Measurements from ENCODE around the gene KIAA1755. TPM values are rescaled to one million over a fixed set of nuclear protein-coding genes. Genes with fewer than 3 reads are reported as not detected.

Gene KIAA1755
- total and polyA plus RNA-seq, 2 of the 4 experiments (the other 2 are of a cell fraction): 2.5 to 5.1 TPM

DNA sequence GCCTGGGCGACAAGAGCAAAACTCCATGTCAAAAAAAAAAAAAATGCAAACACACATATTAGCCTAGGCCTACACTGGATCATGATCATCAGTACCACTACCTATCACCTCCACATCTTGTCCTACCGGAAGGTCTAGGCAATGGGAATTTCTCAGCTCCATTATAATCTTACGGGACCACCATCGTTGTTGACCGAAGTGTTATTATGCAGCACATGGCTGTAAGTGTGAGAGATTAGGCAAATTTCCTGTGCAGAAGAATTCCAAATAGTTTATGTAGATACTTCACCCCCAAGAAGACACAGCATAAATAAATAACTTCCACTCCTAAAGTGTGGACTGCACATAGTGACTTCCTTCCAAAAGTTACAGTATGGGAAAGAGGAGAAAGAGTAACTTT is 16.8 kb upstream of the KIAA1755 start:
- peak overlapping the region; percentile 88; the same call in 2 of the 3 replicates for H2BK15ac ChIP-seq (ENCODE audit: low read depth, low read length)
- H3K4me3 ChIP-seq (ENCODE audit: insufficient read depth, low read depth, low read length): no peak overlapping the region
- ChIA-PET CTCF (no interaction called here), POLR2A (ENCODE audit: unreplicated experiment) (no interaction called here)
- no peak for ATAC-seq (ENCODE audit: low read depth)
- H4K5ac ChIP-seq (ENCODE audit: low read depth, low read length): peak overlapping the region; percentile 83
- no peak for DNase-seq
- WGBS, 2 experiments (ENCODE audit: extremely low coverage in 2 of 2, insufficient read length in 1 of 2): no CpG with 5 or more reads among the region's 5 CpGs
- no peaks in the 10 kb centered on the region for H3K36me3 ChIP-seq (ENCODE audit: control insufficient read depth, insufficient read depth, low read length)
- intact Hi-C loops (cut with micrococcal nuclease) (no loop called here), dilution Hi-C loops (cut with HindIII; ENCODE audit: low sequenced_read_pairs, unreplicated experiment) (no loop called here), in situ Hi-C loops (cut with MboI; ENCODE audit: low sequenced_read_pairs) (no loop called here)
- peak overlapping the region; percentile 99 for H2BK20ac ChIP-seq (ENCODE audit: low read depth, low read length)
- H3K4me2 ChIP-seq (ENCODE audit: low read depth, low read length): no peak overlapping the region
- H3K14ac ChIP-seq (replicated peaks; ENCODE audit: low read depth, low read length): peak overlapping the region; percentile 90
- peak overlapping the region; percentile 88; the same call in 1 of the 2 replicates for H2AK5ac ChIP-seq (ENCODE audit: low read depth, low read length)
- H4K20me1 ChIP-seq (ENCODE audit: insufficient read depth, low read length): no peaks in the 10 kb centered on the region; the same call in 1 of the 2 replicates
- peak overlapping the region; percentile 98 for H3K4ac ChIP-seq (ENCODE audit: low read depth, low read length)
- H2BK120ac ChIP-seq (ENCODE audit: low read depth, low read length): peak overlapping the region; percentile 96
- no peak overlapping the region for H2AK9ac ChIP-seq (replicated peaks; ENCODE audit: low read depth, low read length, poor library complexity)
- peak overlapping the region; percentile 30; the same call in 1 of the 2 replicates for H3K27ac ChIP-seq (ENCODE audit: insufficient read depth, low read length)
- peak overlapping the region; percentile 85; the same call in 1 of the 2 replicates for H3K23ac ChIP-seq (ENCODE audit: low read depth, low read length)
- TF ChIP-seq RAD21 (IDR thresholded peaks at IDR 0.05; ENCODE audit: low read length): no peak
- TF ChIP-seq, protein P1, sequence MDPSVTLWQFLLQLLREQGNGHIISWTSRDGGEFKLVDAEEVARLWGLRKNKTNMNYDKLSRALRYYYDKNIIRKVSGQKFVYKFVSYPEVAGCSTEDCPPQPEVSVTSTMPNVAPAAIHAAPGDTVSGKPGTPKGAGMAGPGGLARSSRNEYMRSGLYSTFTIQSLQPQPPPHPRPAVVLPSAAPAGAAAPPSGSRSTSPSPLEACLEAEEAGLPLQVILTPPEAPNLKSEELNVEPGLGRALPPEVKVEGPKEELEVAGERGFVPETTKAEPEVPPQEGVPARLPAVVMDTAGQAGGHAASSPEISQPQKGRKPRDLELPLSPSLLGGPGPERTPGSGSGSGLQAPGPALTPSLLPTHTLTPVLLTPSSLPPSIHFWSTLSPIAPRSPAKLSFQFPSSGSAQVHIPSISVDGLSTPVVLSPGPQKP (IDR thresholded peaks at IDR 0.05; ENCODE audit: borderline replicate concordance, low read depth, low read length): no peak
- no peak for TF ChIP-seq NFE2L2 (IDR thresholded peaks at IDR 0.05; ENCODE audit: low read depth, low read length)
- no peak for TF ChIP-seq MAFK (IDR thresholded peaks at IDR 0.05; ENCODE audit: low read depth, low read length)
- no peak for TF ChIP-seq FOS (IDR thresholded peaks at IDR 0.05; ENCODE audit: low read depth, low read length)
- TF ChIP-seq, protein P2, sequence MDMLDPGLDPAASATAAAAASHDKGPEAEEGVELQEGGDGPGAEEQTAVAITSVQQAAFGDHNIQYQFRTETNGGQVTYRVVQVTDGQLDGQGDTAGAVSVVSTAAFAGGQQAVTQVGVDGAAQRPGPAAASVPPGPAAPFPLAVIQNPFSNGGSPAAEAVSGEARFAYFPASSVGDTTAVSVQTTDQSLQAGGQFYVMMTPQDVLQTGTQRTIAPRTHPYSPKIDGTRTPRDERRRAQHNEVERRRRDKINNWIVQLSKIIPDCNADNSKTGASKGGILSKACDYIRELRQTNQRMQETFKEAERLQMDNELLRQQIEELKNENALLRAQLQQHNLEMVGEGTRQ (IDR thresholded peaks at IDR 0.05; ENCODE audit: low read depth, low read length): no peak
- TF ChIP-seq POLR2A (IDR thresholded peaks at IDR 0.05; ENCODE audit: low read depth, low read length): no peak
- no peak for TF ChIP-seq SMC3 (IDR thresholded peaks at IDR 0.05; ENCODE audit: low read depth, low read length)
- no peak for TF ChIP-seq MAZ (IDR thresholded peaks at IDR 0.05; ENCODE audit: borderline replicate concordance, low read depth, low read length)
- TF ChIP-seq CEBPB (IDR thresholded peaks at IDR 0.05; ENCODE audit: low read depth, low read length): no peak
- TF ChIP-seq CHD1 (IDR thresholded peaks at IDR 0.05; ENCODE audit: low read depth, low read length): no peak
- TF ChIP-seq, protein P3, sequence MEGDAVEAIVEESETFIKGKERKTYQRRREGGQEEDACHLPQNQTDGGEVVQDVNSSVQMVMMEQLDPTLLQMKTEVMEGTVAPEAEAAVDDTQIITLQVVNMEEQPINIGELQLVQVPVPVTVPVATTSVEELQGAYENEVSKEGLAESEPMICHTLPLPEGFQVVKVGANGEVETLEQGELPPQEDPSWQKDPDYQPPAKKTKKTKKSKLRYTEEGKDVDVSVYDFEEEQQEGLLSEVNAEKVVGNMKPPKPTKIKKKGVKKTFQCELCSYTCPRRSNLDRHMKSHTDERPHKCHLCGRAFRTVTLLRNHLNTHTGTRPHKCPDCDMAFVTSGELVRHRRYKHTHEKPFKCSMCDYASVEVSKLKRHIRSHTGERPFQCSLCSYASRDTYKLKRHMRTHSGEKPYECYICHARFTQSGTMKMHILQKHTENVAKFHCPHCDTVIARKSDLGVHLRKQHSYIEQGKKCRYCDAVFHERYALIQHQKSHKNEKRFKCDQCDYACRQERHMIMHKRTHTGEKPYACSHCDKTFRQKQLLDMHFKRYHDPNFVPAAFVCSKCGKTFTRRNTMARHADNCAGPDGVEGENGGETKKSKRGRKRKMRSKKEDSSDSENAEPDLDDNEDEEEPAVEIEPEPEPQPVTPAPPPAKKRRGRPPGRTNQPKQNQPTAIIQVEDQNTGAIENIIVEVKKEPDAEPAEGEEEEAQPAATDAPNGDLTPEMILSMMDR (conservative IDR thresholded peaks at IDR 0.05; ENCODE audit: low read depth, low read length): no peak
- no peak for TF ChIP-seq BHLHE40 (IDR thresholded peaks at IDR 0.05; ENCODE audit: low read depth, low read length)
- no peak for TF ChIP-seq RCOR1 (IDR thresholded peaks at IDR 0.05; ENCODE audit: insufficient replicate concordance, low read length)
- H3K4me1 ChIP-seq (ENCODE audit: control insufficient read depth, insufficient read depth, low read length): peaks cover 44% of the 10 kb centered on the region
- H3K56ac ChIP-seq (ENCODE audit: extremely low read depth, insufficient read depth, low read length): 0 out of 2 replicates have a peak overlapping the region, but pooled peaks have one; percentile 9
- no TSS peak for BruUV-seq (replicated peaks)
- H2AFZ ChIP-seq (replicated peaks; ENCODE audit: low read length, poor library complexity): no peak overlapping the region
- no peaks in the 10 kb centered on the region for H3K79me1 ChIP-seq (ENCODE audit: low read depth in 1 of 2, low read length in 2 of 2)
- peak overlapping the region; percentile 93 for H2BK5ac ChIP-seq (ENCODE audit: low read depth, low read length, poor library complexity, severe bottlenecking)
- H4K91ac ChIP-seq (ENCODE audit: insufficient read depth, low read depth, low read length): peak overlapping the region; percentile 78
- peaks cover 21% of the 10 kb centered on the region for H3K9me1 ChIP-seq (ENCODE audit: insufficient read depth, low read length)
- no peak overlapping the region for H3K9ac ChIP-seq (ENCODE audit: low read depth, low read length)
- H3K27me3 ChIP-seq (ENCODE audit: control insufficient read depth, insufficient read depth, low read length): no peaks in the 10 kb centered on the region
- H3K9me3 ChIP-seq (ENCODE audit: control insufficient read depth, insufficient read depth, low read length): no peaks in the 10 kb centered on the region
- H4K8ac ChIP-seq (ENCODE audit: low read depth in 2 of 2, low read length in 2 of 2): peak overlapping the region in 1 of 2 experiments; percentile 87; a peak in 3 of 4 replicates
- H3K18ac ChIP-seq (ENCODE audit: low read depth, low read length): peak overlapping the region; percentile 87

All from IMR-90 (cell line).